ENCODE data around the gene LRRC1. TPM values are rescaled to one million over a fixed set of nuclear protein-coding genes. Genes with fewer than 3 reads are reported as not detected.

Gene LRRC1
- total and polyA plus RNA-seq, 2 of the 8 experiments (the other 6 are each of a cell fraction or from before 2014, with no cell fraction given) = 6.7 to 15.9 TPM

GRCh38 chr6:53794137-53794719 lies 577 bp upstream of the LRRC1 start (continued):
- no peak for TF ChIP-seq EZH2 (IDR thresholded peaks at IDR 0.05; ENCODE audit: low read depth, low read length, severe bottlenecking)
- TF ChIP-seq HDAC6 (IDR thresholded peaks at IDR 0.05; ENCODE audit: low read depth, low read length) = no peak
- TF ChIP-seq TEAD4 (IDR thresholded peaks at IDR 0.05; ENCODE audit: low read depth, low read length) = no peak
- no peak for TF ChIP-seq TCF12 (IDR thresholded peaks at IDR 0.05; ENCODE audit: low read depth, low read length)
- no peak for TF ChIP-seq JUN (IDR thresholded peaks at IDR 0.05; ENCODE audit: low read depth, low read length)
- no peak for TF ChIP-seq NANOG (IDR thresholded peaks at IDR 0.05; ENCODE audit: insufficient read depth, low read depth, low read length, poor library complexity, severe bottlenecking)
- no peak for TF ChIP-seq TAF7 (optimal IDR thresholded peaks at IDR 0.05; ENCODE audit: borderline replicate concordance, low read depth, low read length)
- no peak for TF ChIP-seq JUND (IDR thresholded peaks at IDR 0.05; ENCODE audit: low read length)
- 0 out of 2 replicates have a peak, but pooled peaks have one; percentile 13 for TF ChIP-seq TAF1 (IDR thresholded peaks at IDR 0.05; ENCODE audit: low read depth, low read length)
- TF ChIP-seq SRF (IDR thresholded peaks at IDR 0.05; ENCODE audit: low read depth, low read length) = no peak
- no peak for TF ChIP-seq CHD2 (IDR thresholded peaks at IDR 0.05; ENCODE audit: low read length)
- peak in 1 of 2 experiments; percentile 14; a peak in 1 of 3 replicates for TF ChIP-seq POLR2A (IDR thresholded peaks at IDR 0.05; ENCODE audit: control extremely low read depth in 1 of 2, low read depth in 2 of 2, low read length in 2 of 2)
- TF ChIP-seq USF2 (IDR thresholded peaks at IDR 0.05; ENCODE audit: low read length) = no peak
- TF ChIP-seq CBX8 (IDR thresholded peaks at IDR 0.05; ENCODE audit: borderline replicate concordance, low read depth, low read length) = no peak
- no peak for TF ChIP-seq SP2 (IDR thresholded peaks at IDR 0.05; ENCODE audit: low read length)
- no peak; the same call in 1 of the 2 replicates for TF ChIP-seq TBP (IDR thresholded peaks at IDR 0.05; ENCODE audit: low read depth, low read length)
- no peak for TF ChIP-seq EGR1 (IDR thresholded peaks at IDR 0.05; ENCODE audit: borderline replicate concordance, low read depth, low read length)
- no peak; the same call in 1 of the 2 replicates for TF ChIP-seq GABPA (IDR thresholded peaks at IDR 0.05; ENCODE audit: borderline replicate concordance, insufficient read depth, low read length)
- 0 out of 2 replicates have a peak, but pooled peaks have one; percentile 11 for TF ChIP-seq SUZ12 (IDR thresholded peaks at IDR 0.05; ENCODE audit: low read length)
- peak; percentile 16 to 33 (median 19) for TF ChIP-seq CTCF (IDR thresholded peaks at IDR 0.05; ENCODE audit: control extremely low read depth in 1 of 3, insufficient read depth in 1 of 3, low read depth in 1 of 3, low read length in 3 of 3)
- 0 out of 2 replicates have a peak, but pooled peaks have one; percentile 30 for TF ChIP-seq KDM5A (IDR thresholded peaks at IDR 0.05; ENCODE audit: low read length)
- no peak for TF ChIP-seq POU5F1 (IDR thresholded peaks at IDR 0.05; ENCODE audit: low read depth, low read length)
- TF ChIP-seq SP4 (IDR thresholded peaks at IDR 0.05; ENCODE audit: low read length) = no peak
